Stimulated activated CD4-positive, alpha-beta T cell treated with anti-CD3 and anti-CD28 coated beads, Interleukin-2, amount 100 ng/mL, for 4 hours (primary cell): Measurements from ENCODE around the gene TEC.
"Not testable (repeated sequence)": the region's sequence is repeated elsewhere in the genome, so short reads cannot be mapped to it uniquely, and the experiment has no call there.

Experiments used
- DNase-seq: peaks from one replicate; pipeline ENCODE4 v3.0.0-alpha.2; 2020; ENCODE audit warnings: low read depth

The TEC gene

GRCh38 chr4:48268956-48269860 lies at the start of gene TEC:
TSS of gene TEC (minus strand) at chr4:48269838. CDS start at chr4:48228614, 41,224 bp downstream.
- peak; percentile 11 for DNase-seq

GRCh38 chr4:48315728-48316630 lies 46.3 kb upstream of the TEC start:
- peak; percentile 3 for DNase-seq

- not testable (repeated sequence) for DNase-seq
Measured at GRCh38 chr4:48314746-48315145, 45.1 kb upstream of the TEC start.

- no peak for DNase-seq
Measured at GRCh38 chr4:48311896-48312295, 42.3 kb upstream of the TEC start.

GRCh38 chr4:48308901-48309300 lies 39.3 kb upstream of the TEC start:
- no peak for DNase-seq

GRCh38 chr4:48307528-48307927 lies 37.9 kb upstream of the TEC start:
- no peak for DNase-seq

GRCh38 chr4:48305508-48305907 lies 35.9 kb upstream of the TEC start:
- DNase-seq = no peak

GRCh38 chr4:48300004-48300403 lies 30.4 kb upstream of the TEC start:
- no peak for DNase-seq

GRCh38 chr4:48299560-48299959 lies 29.9 kb upstream of the TEC start:
- no peak for DNase-seq

- no peak for DNase-seq
Measured at GRCh38 chr4:48297256-48297846, 27.7 kb upstream of the TEC start.

- no peak for DNase-seq
Measured at GRCh38 chr4:48296365-48296764, 26.7 kb upstream of the TEC start.

- DNase-seq = no peak
Measured at GRCh38 chr4:48295116-48295515, 25.5 kb upstream of the TEC start.

GRCh38 chr4:48292218-48292790 lies 22.7 kb upstream of the TEC start:
- DNase-seq = not testable (repeated sequence)

- no peak for DNase-seq
Measured at GRCh38 chr4:48290146-48290772, 20.6 kb upstream of the TEC start.

- DNase-seq = not testable (repeated sequence)
Measured at GRCh38 chr4:48286060-48286459, 16.4 kb upstream of the TEC start.

GRCh38 chr4:48285640-48286039 lies 16.0 kb upstream of the TEC start:
- not testable (repeated sequence) for DNase-seq

- no peak for DNase-seq
Measured at GRCh38 chr4:48275686-48276085, 6.0 kb upstream of the TEC start.

GRCh38 chr4:48275247-48275646 lies 5.6 kb upstream of the TEC start:
- no peak for DNase-seq

- no peak for DNase-seq
Measured at GRCh38 chr4:48271626-48272025, 2.0 kb upstream of the TEC start.

GRCh38 chr4:48270951-48271473 lies 1.4 kb upstream of the TEC start:
- no peak for DNase-seq

- DNase-seq = no peak
Measured at GRCh38 chr4:48270523-48270897, 872 bp upstream of the TEC start.
